Stimulated activated naive CD8-positive, alpha-beta T cell treated with anti-CD3 and anti-CD28 coated beads, Interleukin-15, amount 100 ng/mL, for 72 hours (primary cell): ENCODE data around the gene VIPR1.
"Not testable (repeated sequence)": the region's sequence is repeated elsewhere in the genome, so short reads cannot be mapped to it uniquely, and the experiment has no call there.

Experiments
- ATAC-seq: fragments of 150-1000 bp; cut with Tn5 transposase; 2 replicates; pipeline ENCODE4 v1.10.0; 2021; ENCODE audit warnings: mild to moderate bottlenecking, moderate library complexity
- DNase-seq, 2 donors: peaks; one replicate each; pipeline ENCODE4 v3.0.0; 2021 to 2022
- H3K27ac Mint-ChIP-seq, 2 donors: one replicate each; pipeline ENCODE4 v1.8.0; 2022; ENCODE audit warnings: mild to moderate bottlenecking in 2 of 2, mixed read lengths in 2 of 2, moderate library complexity in 2 of 2
- H3K27me3 Mint-ChIP-seq: one replicate; pipeline ENCODE4 v1.8.0; 2022; ENCODE audit warnings: mixed read lengths
- H3K4me1 Mint-ChIP-seq: one replicate; pipeline ENCODE4 v1.8.0; 2022; ENCODE audit warnings: mild to moderate bottlenecking, mixed read lengths
- H3K4me3 Mint-ChIP-seq, 2 donors: one replicate each; pipeline ENCODE4 v1.8.0; 2022; ENCODE audit warnings: mild to moderate bottlenecking in 2 of 2, mixed read lengths in 2 of 2, moderate library complexity in 1 of 2
- H3K9me3 Mint-ChIP-seq, 2 donors: one replicate each; pipeline ENCODE4 v1.8.0; 2022; ENCODE audit warnings: mixed read lengths in 2 of 2

VIPR1 gene

GRCh38 chr3:42556089-42556632 is 53.7 kb downstream of the VIPR1 start:
- ATAC-seq (peak; percentile 99), DNase-seq (peak; percentile 14 to 51)
- H3K27ac Mint-ChIP-seq, result peak overlapping the region; percentile 88 to 89
- no peaks in the 10 kb centered on the region for H3K27me3 Mint-ChIP-seq
- peaks cover 25% of the 10 kb centered on the region for H3K4me1 Mint-ChIP-seq
- H3K4me3 Mint-ChIP-seq, result peak overlapping the region in 1 of 2 donors; percentile 35
- H3K9me3 Mint-ChIP-seq, result no peaks in the 10 kb centered on the region

- H3K27me3 Mint-ChIP-seq, H3K9me3 Mint-ChIP-seq, ATAC-seq, H3K4me3 Mint-ChIP-seq, DNase-seq: not testable (repeated sequence)
- Mint-ChIP-seq H3K27ac (peak overlapping the region in 1 of 2 donors; percentile 46), H3K4me1 (peaks cover 25% of the 10 kb centered on the region)
These were observed 54.4 kb downstream of the VIPR1 start for GRCh38 chr3:42556817-42557216.

DNA sequence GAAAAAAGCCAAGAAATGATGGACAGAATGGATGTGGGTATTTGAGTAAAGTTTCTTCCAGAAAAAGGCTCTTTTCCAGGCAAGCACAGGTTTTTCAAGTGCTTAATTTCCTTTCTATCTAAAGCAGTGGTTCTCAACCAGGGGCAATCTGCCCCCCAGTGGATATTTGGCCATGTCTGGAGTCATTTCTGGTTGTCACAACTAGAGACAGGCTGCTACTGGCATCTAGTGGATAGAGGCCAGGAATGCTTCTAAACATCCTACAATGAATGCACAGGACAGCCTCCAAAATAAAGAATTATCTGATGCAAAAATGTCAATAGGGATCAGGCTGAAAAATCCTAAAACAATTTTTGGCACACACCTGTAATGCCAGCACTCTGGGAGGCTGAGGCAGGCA is 55.4 kb downstream of the VIPR1 start:
- Mint-ChIP-seq H3K27me3 (no peaks in the 10 kb centered on the region), H3K9me3 (no peaks in the 10 kb centered on the region), H3K4me3 (no peak overlapping the region), H3K27ac (no peak overlapping the region), H3K4me1 (peaks cover 31% of the 10 kb centered on the region)
- DNase-seq, result no peak
- ATAC-seq, result no peak

GRCh38 chr3:42562047-42562907 is 59.8 kb downstream of the VIPR1 start:
- H3K27ac Mint-ChIP-seq, result no peak overlapping the region
- ATAC-seq, result no peak
- no peak for DNase-seq
- no peaks in the 10 kb centered on the region for H3K27me3 Mint-ChIP-seq
- H3K4me1 Mint-ChIP-seq, result peaks cover 12% of the 10 kb centered on the region
- no peak overlapping the region for H3K4me3 Mint-ChIP-seq
- no peaks in the 10 kb centered on the region for H3K9me3 Mint-ChIP-seq

DNA sequence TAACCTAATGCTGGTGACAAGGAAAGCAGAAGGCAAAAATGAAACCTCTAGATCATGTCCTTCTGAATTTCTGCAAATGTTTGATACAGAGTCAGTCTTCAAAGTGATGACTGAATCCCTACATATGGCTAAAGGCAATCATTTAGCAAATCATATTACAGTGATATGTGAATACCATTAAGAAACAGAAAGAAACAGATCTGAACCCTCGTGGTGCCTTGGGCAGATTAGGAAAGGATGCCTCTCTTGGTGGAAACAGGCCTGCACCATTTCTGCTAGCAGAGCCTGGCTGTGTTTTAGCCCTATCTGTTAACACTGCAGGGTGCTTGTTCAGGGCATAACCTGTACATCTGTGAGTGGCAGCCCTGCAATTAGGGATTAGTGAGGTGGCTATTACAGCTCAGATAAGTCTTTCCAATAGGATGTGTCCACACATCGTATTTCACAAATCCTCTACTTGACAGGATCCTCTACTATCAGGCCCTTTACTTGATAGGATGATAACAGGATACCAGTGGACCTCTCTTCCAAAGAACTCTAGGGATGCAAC is 67.2 kb downstream of the VIPR1 start:
- H3K4me1 Mint-ChIP-seq, result peaks cover 5% of the 10 kb centered on the region
- no peaks in the 10 kb centered on the region for H3K27me3 Mint-ChIP-seq
- no peak overlapping the region for H3K4me3 Mint-ChIP-seq
- ATAC-seq (no peak), DNase-seq (no peak)
- no peak overlapping the region for H3K27ac Mint-ChIP-seq
- peaks cover 4 to 12% of the 10 kb centered on the region in 2 donors for H3K9me3 Mint-ChIP-seq

- no peak overlapping the region for H3K27ac Mint-ChIP-seq
- peaks cover 9% of the 10 kb centered on the region for H3K4me1 Mint-ChIP-seq
- no peak overlapping the region for H3K4me3 Mint-ChIP-seq
- DNase-seq (no peak), ATAC-seq (no peak)
- H3K9me3 Mint-ChIP-seq, result peaks cover 12 to 26% of the 10 kb centered on the region in 2 donors
- H3K27me3 Mint-ChIP-seq, result no peaks in the 10 kb centered on the region
These were observed 69.8 kb downstream of the VIPR1 start for GRCh38 chr3:42572278-42572677.

GRCh38 chr3:42575137-42575741 is 72.8 kb downstream of the VIPR1 start:
- Mint-ChIP-seq H3K9me3 (peaks cover 12 to 32% of the 10 kb centered on the region in 2 donors), H3K4me3 (no peak overlapping the region), H3K4me1 (peaks cover 20% of the 10 kb centered on the region), H3K27me3 (no peaks in the 10 kb centered on the region), H3K27ac (no peak overlapping the region)
- DNase-seq, result no peak
- no peak for ATAC-seq

- DNase-seq (no peak), ATAC-seq (no peak)
- H3K4me3 Mint-ChIP-seq, result no peak overlapping the region
- H3K4me1 Mint-ChIP-seq, result peaks cover 41% of the 10 kb centered on the region
- H3K27me3 Mint-ChIP-seq, result no peaks in the 10 kb centered on the region
- peaks cover 12 to 32% of the 10 kb centered on the region in 2 donors for H3K9me3 Mint-ChIP-seq
- no peak overlapping the region for H3K27ac Mint-ChIP-seq
These were observed 75.6 kb downstream of the VIPR1 start for GRCh38 chr3:42578054-42578453.

- peaks cover 46% of the 10 kb centered on the region for H3K4me1 Mint-ChIP-seq
- peaks cover 12 to 23% of the 10 kb centered on the region in 2 donors for H3K9me3 Mint-ChIP-seq
- H3K27ac Mint-ChIP-seq, DNase-seq, H3K4me3 Mint-ChIP-seq, H3K27me3 Mint-ChIP-seq, ATAC-seq: not testable (repeated sequence)
These were observed 76.9 kb downstream of the VIPR1 start for GRCh38 chr3:42579346-42579745.

GRCh38 chr3:42581400-42581708 is 78.9 kb downstream of the VIPR1 start:
- no peak for ATAC-seq

GRCh38 chr3:42581709-42582473 is 79.4 kb downstream of the VIPR1 start, which contains the start of gene SEC22C:
TSS of gene SEC22C (minus strand) at chr3:42581967. CDS start at chr3:42569046, 12,921 bp downstream.
- no peaks in the 10 kb centered on the region for H3K27me3 Mint-ChIP-seq
- peaks cover 60% of the 10 kb centered on the region for H3K4me1 Mint-ChIP-seq
- peak within 1 kb of the TSS; percentile 97 for H3K27ac Mint-ChIP-seq
- DNase-seq (peak; percentile 94 to 96), ATAC-seq (peak; percentile 94)
- H3K4me3 Mint-ChIP-seq, result peak within 1 kb of the TSS; percentile 94 to 97
- H3K9me3 Mint-ChIP-seq, result peaks cover 0 to 6% of the 10 kb centered on the region in 2 donors

More at GRCh38 chr3:42581400-42581708, 78.9 kb downstream of the VIPR1 start:
- Mint-ChIP-seq H3K27ac (peak overlapping the region in 1 of 2 donors; percentile 41), H3K4me1 (peaks cover 56% of the 10 kb centered on the region), H3K27me3 (no peaks in the 10 kb centered on the region), H3K4me3 (peak overlapping the region; percentile 94 to 97), H3K9me3 (peaks cover 0 to 6% of the 10 kb centered on the region in 2 donors)
- peak in 1 of 2 donors; percentile 30 for DNase-seq

- Mint-ChIP-seq H3K27ac (peak overlapping the region; percentile 97), H3K4me3 (peak overlapping the region; percentile 94 to 97), H3K4me1 (peaks cover 54% of the 10 kb centered on the region), H3K9me3 (peaks cover 0 to 6% of the 10 kb centered on the region in 2 donors), H3K27me3 (no peaks in the 10 kb centered on the region)
- DNase-seq (no peak), ATAC-seq (no peak)
These were observed 80.1 kb downstream of the VIPR1 start for GRCh38 chr3:42582474-42583070.
